Cerebellar nuclear complex (tissue), 1 donor: ENCODE measurements around the gene LHFPL2.

Experiments
- DNase-seq, 2 experiments: peaks; one replicate each; lab custom pipeline; 2025; lab: John Stamatoyannopoulos, UW

Gene LHFPL2

GRCh38 chr5:78640662-78641474 is 7.7 kb downstream of the LHFPL2 start:
- DNase-seq = no peak

- DNase-seq = no peak
Observed at GRCh38 chr5:78639791-78640190, 8.8 kb downstream of the LHFPL2 start.

- no peak for DNase-seq
Observed at GRCh38 chr5:78638973-78639669, 9.5 kb downstream of the LHFPL2 start.

- no peak for DNase-seq
Observed at GRCh38 chr5:78638423-78638822, 10.1 kb downstream of the LHFPL2 start.

- no peak for DNase-seq
Observed at GRCh38 chr5:78637468-78637867, 11.1 kb downstream of the LHFPL2 start.

GRCh38 chr5:78636682-78637081 is 11.9 kb downstream of the LHFPL2 start:
- DNase-seq = no peak

- no peak for DNase-seq
Observed at GRCh38 chr5:78634634-78635033, 13.9 kb downstream of the LHFPL2 start.

GRCh38 chr5:78634229-78634628 is 14.3 kb downstream of the LHFPL2 start:
- DNase-seq = no peak

GRCh38 chr5:78633700-78634099 is 14.9 kb downstream of the LHFPL2 start:
- no peak for DNase-seq

GRCh38 chr5:78632467-78632866 is 16.1 kb downstream of the LHFPL2 start:
- DNase-seq = no peak

GRCh38 chr5:78631931-78632330 is 16.6 kb downstream of the LHFPL2 start:
- no peak for DNase-seq

- DNase-seq = no peak
Observed at GRCh38 chr5:78630047-78630446, 18.5 kb downstream of the LHFPL2 start.

GRCh38 chr5:78629624-78630023 is 18.9 kb downstream of the LHFPL2 start:
- no peak for DNase-seq

- no peak for DNase-seq
Observed at GRCh38 chr5:78628270-78628992, 20.1 kb downstream of the LHFPL2 start.

- DNase-seq = no peak
Observed at GRCh38 chr5:78627766-78628165, 20.8 kb downstream of the LHFPL2 start.

GRCh38 chr5:78627175-78627574 is 21.4 kb downstream of the LHFPL2 start:
- no peak for DNase-seq

GRCh38 chr5:78626009-78626571 is 22.5 kb downstream of the LHFPL2 start:
- no peak for DNase-seq

GRCh38 chr5:78624992-78625391 is 23.6 kb downstream of the LHFPL2 start:
- no peak for DNase-seq

- no peak for DNase-seq
Observed at GRCh38 chr5:78624011-78624541, 24.5 kb downstream of the LHFPL2 start.

- no peak for DNase-seq
Observed at GRCh38 chr5:78622302-78622971, 26.1 kb downstream of the LHFPL2 start.

- DNase-seq = no peak
Observed at GRCh38 chr5:78621291-78621738, 27.3 kb downstream of the LHFPL2 start.
